ENCODE results near the gene PCAT6. TPM values are rescaled to one million over a fixed set of nuclear protein-coding genes. Genes with fewer than 3 reads are reported as not detected.
"Not testable (repeated sequence)": the region's sequence is repeated elsewhere in the genome, so short reads cannot be mapped to it uniquely, and the experiment has no call there.

PCAT6 gene
- total RNA-seq, 1 experiment from 2014 or later: 0.33 TPM

DNA sequence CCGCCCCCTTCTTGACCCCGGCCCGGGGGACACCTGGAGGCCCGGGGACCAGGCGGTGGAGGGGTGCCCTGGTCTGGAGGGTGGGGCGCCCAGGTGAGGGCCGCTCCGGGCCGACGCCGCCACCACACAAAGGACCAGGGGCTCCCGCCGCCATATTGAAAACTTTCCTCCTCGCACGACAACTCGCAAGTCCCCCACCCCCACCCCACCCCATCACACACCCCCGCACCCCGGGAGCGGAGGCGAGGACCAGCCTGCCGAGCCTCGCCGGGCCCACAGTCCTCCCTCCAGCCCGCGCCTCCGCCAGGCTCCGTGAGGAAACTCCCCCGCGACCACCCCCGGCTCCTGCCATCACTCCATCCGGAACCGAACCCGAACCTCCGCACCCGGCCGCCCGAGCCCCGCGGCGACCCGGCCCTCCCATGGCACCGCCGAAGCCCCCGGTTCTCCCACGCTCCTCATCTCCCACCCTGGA, 3.3 kb upstream of the PCAT6 start:
- DNase-seq (ENCODE audit: low spot score): no peak

DNA sequence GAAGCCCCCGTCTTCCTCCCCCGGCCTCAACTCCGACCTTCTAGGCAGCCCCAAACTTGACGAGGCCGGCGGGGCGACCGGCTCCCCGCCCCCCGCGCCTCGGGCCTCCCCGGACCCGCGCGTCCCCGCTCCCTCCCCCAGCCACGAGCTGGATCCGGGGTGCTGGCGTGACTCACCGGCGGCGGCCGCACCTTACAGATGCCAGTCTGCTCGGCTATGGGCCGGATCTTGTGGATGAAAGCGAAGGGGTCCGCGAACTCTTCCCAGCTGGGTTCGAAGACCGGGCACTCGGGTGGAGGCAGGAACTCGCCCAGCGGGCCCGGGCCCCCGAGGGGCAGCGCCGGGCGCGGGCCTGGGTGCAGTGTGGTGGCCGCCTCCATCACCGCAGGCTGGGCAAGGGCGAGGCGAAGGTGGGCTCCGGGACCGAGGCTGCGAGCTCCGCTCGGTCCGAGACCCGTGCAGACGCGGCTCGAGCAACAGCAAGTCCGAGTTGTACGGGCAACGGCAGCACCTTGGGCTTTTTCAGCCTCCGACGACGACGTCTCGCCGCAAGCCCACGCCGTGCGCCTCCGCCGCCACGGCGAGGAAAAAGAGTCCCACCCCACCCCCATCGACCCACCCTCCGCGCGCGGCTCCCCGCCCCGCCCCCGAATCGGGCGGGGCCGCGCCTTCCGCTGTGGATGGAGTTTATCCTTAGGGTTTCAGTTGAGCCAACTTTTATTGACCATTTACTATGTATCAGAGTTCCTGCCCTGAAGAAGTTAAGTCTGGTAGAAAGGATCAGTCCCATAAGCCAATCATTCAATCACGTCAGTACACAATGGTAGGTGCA, 2.6 kb upstream of the PCAT6 start, which contains the start of gene KDM5B:
TSS of gene KDM5B (minus strand) at position 496 of the 832 bp plus-strand sequence. CDS start at position 380, 116 bp downstream.
- peak; percentile 48 for DNase-seq (ENCODE audit: low spot score)

DNA sequence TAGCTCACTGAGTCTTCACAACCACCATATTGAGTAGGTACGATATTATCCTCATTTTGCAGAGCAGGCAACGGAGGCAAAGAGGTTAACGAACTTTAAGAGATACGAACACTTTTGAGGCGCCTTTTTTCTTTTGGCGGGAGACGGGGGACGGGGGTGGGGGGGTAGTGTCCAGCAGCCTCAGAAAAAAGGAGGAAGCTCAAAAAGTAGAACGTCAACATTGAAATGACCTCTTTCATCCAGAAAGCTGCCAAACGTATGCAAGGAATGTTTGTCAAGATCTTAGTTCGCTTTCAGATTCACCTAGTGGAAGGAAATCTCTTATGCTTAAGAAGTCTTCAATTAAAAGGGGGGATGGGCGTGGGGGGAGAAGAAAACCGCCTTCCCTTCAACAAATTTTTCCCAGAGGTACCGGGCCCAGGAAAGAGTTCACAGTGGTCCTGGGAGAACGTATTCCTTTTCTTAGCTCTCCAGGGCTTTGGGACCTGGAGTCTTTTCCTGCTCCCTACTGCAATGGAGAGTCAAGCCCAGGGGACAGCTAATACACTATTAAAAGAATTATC, 1.1 kb upstream of the PCAT6 start:
- DNase-seq (ENCODE audit: low spot score): no peak

DNA sequence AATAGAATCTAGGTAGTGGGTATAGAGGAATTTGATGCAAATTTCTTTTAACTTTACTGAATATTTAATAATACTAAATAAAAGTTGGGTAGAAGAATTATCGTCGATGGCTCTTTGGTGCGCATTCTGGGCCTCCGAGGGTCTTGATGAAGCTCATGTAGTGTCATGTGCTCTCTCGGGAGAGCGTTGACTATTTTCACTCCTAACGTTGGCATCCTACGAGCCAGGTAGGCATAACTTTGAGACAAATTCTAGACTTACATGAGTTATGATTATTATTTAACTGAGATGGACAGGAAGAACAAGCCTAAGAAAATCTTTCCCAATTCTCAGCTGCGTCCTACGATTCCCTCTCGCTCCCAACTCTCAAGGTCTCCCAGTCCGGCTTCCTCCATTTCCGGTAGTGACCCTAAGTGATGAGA, 550 bp upstream of the PCAT6 start:
- DNase-seq (ENCODE audit: low spot score): no peak

DNA sequence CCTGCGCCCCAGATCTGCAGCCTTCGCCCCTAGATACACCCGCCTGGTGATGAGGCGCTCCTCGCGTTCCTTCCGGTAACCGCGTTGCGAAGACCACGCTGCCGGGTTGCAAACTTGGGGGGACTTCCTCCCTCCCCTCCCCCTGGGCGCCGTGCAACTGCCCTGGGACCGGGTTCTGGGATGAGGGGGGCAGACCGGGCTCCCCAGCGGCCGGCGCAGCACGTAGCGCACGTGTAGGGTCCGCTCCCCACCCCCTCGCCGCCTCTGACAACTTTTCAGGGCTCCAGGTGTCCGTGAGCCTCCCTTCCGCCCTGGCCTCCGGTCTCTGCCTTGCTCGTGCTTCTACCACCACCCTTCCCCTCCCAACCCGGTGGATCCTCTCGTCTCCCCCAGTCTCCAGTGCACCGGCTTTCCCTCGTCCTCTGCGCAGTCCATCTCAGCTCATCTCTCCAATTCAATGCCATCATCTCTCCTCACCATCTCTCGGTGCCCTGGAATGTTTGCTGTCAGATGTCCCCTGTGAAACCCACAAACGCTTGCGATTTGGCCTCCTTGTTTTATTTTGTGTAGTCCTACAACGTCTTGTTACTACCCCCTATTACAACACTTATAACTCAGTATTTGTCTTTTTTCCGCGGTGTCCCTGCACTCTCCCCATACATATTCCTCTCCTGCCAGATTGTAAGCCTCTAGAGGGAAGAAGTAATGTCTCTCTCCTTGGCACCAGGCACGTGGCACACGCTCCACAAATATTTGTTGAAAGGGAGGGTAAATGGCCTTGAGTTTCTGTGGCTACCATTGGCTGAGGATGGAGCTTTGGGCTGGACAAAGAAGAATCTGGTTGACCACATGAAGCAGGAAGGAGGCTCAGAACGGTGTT, 782 bp downstream of the PCAT6 start:
- no peak for DNase-seq (ENCODE audit: low spot score)

DNA sequence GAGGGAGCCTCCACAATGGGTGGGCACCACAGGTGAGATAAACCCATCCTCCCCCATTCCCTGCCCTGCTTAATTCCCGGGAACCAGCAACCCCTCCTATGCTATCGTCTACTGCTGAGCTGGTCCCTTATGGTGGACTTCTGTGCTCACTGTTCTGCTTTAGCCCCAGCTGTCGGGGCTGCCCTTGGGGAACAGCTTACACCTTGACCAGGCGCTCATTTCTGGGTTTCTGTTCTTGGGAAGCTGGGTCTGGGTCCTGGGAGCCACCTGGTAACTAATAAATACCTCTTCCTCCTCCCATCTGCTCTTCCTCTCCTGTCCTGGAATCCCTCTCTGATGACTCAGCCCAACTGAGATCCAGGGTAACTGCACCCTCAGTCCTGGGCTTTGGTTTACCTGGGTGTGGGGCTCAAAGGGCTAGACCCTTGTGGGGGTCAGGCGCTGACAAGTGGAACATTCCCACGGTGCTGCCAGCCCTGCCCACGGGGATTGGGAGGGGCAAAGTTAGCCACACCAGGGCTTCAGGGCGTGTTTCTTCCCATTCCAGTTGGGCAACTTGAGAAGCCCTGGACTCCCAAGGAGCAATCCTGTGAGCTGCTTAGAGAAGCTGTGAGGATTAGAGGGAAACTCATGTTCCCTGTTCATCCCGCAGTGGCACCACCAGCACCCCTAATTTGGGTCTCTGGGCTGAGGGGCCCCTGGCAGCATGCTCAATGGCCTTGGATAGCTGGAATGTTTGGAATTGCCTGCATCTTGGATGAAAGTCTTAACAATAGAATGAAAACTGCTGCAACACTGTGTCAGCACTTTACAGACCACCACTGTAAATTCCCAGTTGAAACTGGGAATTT, 1.6 kb downstream of the PCAT6 start:
- no peak for DNase-seq (ENCODE audit: low spot score)

DNA sequence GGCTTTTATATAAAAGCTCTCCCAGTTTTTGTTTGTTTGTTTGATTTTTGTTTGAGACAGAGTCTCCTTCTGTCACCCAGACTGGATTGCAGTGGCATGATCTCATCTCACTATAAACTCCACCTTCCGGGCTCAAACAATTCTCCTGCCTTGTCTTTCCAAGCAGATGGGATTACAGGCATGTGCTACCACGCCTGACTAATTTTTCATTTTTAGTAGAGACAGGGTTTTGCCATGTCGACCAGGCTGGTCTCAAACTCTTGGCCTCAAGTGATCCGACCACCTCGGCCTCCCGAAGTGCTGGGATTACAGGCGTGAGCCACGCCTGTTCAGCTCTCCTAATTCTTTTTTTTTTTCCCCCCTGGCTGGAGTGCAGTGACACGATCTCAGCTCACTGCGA, 4.4 kb downstream of the PCAT6 start:
- no peak for DNase-seq (ENCODE audit: low spot score)

DNA sequence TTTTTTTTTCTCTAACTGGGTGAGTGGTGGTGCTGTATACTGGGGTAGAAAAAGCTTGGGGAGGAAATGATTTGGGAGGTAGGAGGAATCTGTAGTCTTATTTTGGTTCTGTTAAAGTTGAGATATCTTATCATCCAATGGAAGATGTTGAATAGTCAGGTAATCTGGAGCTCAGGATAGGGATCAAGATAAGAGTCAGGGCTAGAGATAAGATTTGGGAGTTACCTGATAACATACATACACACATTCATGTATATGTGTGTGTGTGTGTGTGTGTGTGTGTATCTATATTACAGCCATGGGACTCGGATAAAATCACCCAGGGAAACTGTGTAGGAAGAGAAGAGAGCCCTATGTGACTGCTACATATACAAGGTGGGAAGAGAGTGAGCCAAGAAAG, 8.1 kb downstream of the PCAT6 start:
- DNase-seq (ENCODE audit: low spot score): no peak

DNA sequence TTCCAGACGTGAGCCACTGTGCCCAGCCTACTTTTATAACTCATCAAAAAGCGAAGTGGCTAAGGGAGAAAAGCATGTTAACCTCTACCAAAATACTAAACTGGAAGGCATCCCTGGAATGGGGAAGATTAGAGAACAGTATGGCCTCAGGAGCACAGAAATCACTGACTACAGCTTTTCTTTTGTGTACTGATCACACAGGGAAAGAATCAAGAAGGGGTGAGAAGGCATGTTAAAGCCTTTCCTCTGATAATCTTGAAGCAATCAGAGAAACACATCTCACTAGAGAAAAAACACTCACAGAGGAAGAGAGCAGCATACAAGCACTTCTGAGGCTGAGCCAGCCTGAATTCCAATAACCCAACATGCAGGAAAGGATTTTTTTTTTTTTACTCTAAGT, 10.7 kb downstream of the PCAT6 start:
- DNase-seq (ENCODE audit: low spot score): no peak

DNA sequence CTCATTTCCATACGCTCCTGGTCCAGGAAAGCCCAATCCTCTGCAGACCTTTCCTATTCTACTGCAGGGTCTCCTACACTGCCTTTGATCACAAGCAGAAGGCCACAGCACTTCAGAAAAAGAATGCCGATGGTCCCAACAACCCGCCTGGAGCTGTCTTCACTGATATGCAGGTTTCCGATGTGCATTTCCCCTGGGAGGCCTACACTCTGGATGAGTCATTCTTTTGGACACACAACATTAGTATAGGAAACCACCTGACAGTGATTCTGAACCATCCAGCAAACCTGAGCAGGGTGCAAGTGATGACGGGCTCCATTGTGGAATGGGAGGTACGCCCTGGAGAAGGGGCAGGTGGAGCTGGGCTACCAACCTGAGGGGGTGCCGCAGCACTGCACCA, 15.0 kb downstream of the PCAT6 start:
- DNase-seq (ENCODE audit: low spot score): no peak

DNA sequence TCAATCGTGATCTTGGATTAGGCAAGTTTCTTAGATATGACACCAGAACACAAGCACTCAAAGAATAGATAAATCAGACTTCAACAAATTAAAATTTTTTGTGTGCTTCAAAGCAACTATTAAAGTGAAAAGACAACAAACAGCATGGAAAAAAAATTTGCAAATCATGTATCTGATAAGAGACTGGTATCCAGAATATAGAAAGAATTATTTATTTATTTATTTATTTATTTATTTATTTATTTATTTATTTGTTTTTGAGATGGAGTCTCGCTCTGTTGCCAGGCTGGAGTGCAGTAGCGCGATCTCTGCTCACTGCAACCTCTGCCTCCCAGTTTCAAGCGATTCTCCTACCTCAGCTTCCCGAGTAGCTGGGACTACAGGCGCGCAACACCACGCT, 18.5 kb downstream of the PCAT6 start:
- not testable (repeated sequence) for DNase-seq (ENCODE audit: low spot score)

DNA sequence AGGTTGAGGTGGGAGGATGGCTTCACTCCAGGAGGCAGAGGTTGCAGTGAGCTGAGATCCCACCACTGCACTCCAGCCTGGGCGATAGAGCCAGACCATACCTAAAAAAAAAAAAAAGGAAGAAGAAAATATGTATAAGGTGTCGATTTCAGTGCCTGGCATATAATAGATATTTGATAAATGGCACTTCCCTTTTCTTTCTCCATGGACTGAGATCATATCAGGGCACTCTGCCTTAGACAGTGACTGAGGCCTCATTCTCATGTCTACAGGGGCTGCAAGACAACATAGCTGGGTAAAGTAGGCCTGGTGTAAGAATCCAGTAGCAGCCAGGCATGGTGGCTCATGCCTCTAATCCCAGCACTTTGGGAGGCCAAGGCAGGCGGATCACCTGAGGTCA, 21.2 kb downstream of the PCAT6 start:
- DNase-seq (ENCODE audit: low spot score): no peak

DNA sequence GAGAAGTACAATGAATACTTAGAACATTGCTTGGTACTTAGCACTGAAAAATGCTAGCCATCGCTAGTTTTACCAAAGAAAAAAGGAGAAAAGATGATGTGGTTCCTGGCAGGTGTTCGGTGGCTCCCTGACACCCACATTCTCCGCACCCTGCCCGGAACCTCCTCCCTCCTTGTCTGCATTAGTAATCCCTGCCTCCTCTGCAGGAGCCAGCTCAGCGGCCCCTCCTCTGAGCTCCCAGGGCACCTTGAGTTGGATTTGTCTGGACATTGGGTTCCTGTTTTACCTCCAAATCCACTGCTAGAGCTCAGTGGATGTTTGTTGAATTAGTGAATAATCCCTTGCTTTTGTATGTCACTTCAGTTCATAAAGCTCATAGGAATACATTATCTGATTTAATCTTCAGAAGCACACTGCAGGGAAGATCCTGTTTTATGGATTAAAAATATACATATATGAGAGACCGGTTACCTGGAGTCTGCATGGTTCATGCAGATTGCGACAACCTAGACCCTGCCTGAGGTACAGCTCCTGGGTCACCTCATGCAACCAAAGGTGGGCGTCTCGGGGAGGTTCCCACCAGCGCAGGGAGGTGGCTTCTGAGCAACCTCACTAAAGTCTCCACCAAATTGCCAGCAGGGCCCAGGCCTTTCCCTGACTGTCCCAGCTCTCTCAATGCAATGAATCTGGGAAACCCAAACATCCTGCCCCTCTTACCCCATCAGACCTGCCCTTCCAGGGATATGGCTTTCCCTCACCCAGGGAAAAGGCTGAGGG, 24.2 kb downstream of the PCAT6 start:
- no peak for DNase-seq (ENCODE audit: low spot score)

DNA sequence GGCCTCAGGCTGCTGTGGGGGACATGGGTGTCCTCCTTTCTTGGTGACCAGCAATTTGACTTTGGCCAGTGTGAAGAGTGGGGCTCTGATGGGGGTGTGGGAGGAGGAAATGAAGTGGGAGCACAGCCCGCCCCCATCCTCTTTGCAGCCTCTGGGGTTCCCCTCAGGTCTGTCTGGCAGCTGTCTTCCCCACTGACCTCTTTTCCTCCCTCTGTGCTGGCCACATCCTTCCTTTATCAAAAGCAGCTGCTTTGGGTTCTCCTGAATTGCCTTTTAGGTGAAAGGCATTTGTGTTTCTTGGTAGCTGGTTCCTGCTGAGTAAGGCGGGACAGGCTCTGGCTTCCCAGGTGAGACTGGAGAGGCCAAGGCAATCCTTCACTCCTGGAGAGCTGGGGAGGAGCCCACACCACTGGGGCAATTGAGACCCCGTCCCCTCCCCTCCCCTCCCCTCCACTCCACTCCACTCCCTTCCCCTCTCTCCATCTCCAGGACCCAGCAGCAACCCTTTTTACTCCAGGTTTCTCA, 24.9 kb downstream of the PCAT6 start:
- no peak for DNase-seq (ENCODE audit: low spot score)

DNA sequence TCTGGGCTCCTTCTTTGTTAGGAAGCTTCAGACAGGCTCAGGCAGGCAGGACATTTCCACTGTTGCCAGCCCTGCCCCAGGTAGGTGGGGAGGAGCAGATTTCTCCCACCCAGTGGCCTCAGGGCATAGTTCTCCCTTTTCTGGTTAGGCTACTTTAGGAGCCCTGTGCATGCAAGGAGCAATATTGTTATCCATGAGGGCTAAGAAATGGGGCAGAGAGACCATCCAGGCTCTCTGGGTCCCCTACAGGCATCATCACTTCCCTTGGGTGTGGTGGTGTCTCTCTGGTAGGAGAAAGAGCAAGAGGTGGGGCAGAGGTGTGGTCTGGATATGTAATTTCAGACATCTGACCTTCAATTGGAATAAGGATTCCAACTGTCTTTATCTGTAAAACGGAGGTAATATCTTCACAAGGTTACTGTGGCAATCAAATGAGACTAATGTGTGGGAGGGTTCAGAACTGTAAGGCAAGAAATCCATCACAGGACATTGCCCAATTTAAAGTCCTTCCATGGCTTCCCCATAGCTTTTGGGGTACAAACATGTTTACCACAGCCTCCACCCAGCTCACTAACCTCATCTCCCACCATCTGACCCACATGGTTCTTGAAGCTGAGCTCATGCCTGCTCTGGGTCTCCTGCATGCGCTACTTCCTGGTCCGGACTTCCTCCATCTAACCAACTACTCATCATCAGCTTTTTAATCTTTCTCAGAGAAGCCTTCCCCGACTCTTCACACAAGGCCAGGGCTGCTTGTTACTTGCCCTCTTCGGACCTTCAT, 26.1 kb downstream of the PCAT6 start:
- DNase-seq (ENCODE audit: low spot score): no peak

DNA sequence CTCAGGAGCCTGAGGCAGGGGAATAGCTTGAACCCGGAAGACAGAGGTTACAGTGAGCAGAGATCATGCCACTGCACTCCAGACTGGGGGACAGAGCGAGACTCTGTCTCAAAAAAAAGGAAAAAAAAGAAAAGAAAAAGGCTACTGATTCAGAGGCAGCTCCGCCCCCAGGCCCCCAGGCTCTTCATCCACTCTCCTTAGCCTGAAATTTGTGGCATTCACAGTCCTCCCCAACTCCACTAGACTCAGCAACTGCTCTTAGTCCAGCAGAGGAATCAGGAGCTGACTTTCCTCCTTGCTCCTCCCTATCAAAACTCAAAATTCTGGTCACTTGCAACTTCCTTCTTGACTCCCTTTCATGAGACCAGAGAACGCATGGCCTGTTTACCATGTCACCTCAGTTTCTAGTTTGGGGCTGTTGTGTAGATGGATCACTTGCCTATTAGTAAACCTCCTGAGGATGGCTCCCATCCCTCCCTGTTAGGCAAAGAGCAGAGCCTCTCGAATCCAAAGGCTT, 27.1 kb downstream of the PCAT6 start:
- no peak for DNase-seq (ENCODE audit: low spot score)

DNA sequence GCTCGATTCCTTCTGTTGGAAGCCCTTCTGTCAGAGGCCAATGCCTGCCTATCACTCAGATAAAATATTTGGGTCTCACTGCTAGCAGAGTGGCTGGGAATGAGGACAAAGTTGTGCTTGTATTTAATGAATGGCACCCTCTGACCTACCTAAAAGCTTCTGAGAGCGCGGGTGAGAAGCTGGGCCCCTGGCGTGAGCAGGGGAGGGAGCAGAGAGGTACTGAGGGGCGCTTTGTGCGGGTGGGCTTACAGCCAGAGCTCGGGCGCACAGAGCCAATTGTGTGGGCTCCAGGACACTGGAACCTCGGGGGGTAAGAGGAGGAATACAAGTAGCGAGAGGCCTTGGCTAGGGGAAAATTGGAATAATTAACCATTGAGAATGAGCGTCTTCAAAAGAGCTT, 32.3 kb downstream of the PCAT6 start:
- DNase-seq (ENCODE audit: low spot score): no peak

DNA sequence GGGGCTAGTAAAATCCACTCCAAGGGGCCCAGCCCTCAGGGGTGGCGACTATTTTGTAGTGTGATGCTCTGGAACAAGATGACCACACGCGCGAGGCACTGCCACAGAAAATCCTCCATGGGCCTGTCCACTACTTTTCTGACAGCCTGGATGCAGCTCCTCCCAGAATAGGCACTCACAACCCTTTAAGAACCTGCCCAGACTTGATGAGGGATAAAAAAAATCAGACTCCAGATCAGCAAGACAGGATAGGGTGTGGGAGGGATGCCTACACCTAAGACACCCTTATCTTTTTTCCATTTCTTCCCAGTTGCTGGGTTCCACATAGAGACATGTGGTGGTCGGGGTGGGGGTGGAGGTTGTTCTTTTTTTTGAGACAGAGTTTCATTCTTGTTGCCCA, 33.5 kb downstream of the PCAT6 start:
- DNase-seq (ENCODE audit: low spot score): no peak

DNA sequence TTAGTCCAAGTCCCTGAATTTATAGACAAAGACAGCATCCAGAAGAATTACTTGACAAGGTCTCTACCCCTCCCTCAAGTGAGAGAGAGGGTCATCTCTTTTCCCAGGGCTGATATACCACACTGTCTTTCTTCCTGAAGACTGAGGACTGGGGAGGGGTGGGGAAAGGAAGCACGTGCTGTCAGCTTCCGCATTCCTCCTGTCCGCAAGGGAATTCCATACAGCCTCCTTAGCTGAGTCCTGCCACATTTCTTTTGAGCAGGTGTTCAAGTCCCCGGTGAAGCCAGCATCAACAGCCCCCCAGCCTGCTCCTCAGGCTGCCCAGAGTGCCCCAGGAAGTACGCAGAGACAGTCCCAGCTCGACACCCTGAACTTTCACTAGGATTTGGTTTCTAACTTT, 34.2 kb downstream of the PCAT6 start:
- DNase-seq (ENCODE audit: low spot score): no peak
